ENCODE data around the gene PRB4. TPM values are rescaled to one million over a fixed set of nuclear protein-coding genes. Genes with fewer than 3 reads are reported as not detected.
"Not testable (repeated sequence)": the region's sequence is repeated elsewhere in the genome, so short reads cannot be mapped to it uniquely, and the experiment has no call there.

PRB4 gene
- not detected for polyA plus RNA-seq (ENCODE audit: insufficient read length in 4 of 4)

- no peak for DNase-seq (ENCODE audit: low read depth in 4 of 4, low spot score in 3 of 4)
Observed at GRCh38 chr12:11310336-11310735, at the start of gene PRB4. TSS of gene PRB4 (minus strand) at chr12:11310436. CDS start at chr12:11310398, 38 bp downstream.

- not testable (repeated sequence) for DNase-seq (ENCODE audit: low read depth in 4 of 4, low spot score in 3 of 4)
Observed at GRCh38 chr12:11351736-11352135, 41.5 kb upstream of the PRB4 start.

- no peak for DNase-seq (ENCODE audit: low read depth in 4 of 4, low spot score in 3 of 4)
Observed at GRCh38 chr12:11348439-11348838, 38.2 kb upstream of the PRB4 start.

GRCh38 chr12:11347810-11348209, 37.6 kb upstream of the PRB4 start:
- DNase-seq (ENCODE audit: low read depth in 4 of 4, low spot score in 3 of 4): no peak

- no peak for DNase-seq (ENCODE audit: low read depth in 4 of 4, low spot score in 3 of 4)
Observed at GRCh38 chr12:11344500-11344899, 34.3 kb upstream of the PRB4 start.

GRCh38 chr12:11324426-11324825, 14.2 kb upstream of the PRB4 start:
- DNase-seq (ENCODE audit: low read depth in 4 of 4, low spot score in 3 of 4): no peak

GRCh38 chr12:11321980-11322379, 11.7 kb upstream of the PRB4 start:
- no peak for DNase-seq (ENCODE audit: low read depth in 4 of 4, low spot score in 3 of 4)

- DNase-seq (ENCODE audit: low read depth in 4 of 4, low spot score in 3 of 4): no peak
Observed at GRCh38 chr12:11307143-11307542, 3.1 kb downstream of the PRB4 start.

- no peak for DNase-seq (ENCODE audit: low read depth in 4 of 4, low spot score in 3 of 4)
Observed at GRCh38 chr12:11273449-11273848, 36.8 kb downstream of the PRB4 start.

- DNase-seq (ENCODE audit: low read depth in 4 of 4, low spot score in 3 of 4): no peak
Observed at GRCh38 chr12:11269607-11270006, 40.6 kb downstream of the PRB4 start, which contains the start of gene PRB3. TSS of gene PRB3 (minus strand) at chr12:11269707. CDS start at chr12:11269669, 38 bp downstream.

- DNase-seq (ENCODE audit: low read depth in 4 of 4, low spot score in 3 of 4): no peak
Observed at GRCh38 chr12:11264501-11264900, 45.7 kb downstream of the PRB4 start.

Other genes starting within 250 kb of the PRB4 start
- gene TAS2R46, start 248.1 kb downstream of the PRB4 start, polyA plus RNA-seq (ENCODE audit: insufficient read length in 4 of 4): under 1 TPM in 1 of 4 donors, not detected in 3; 0.27 TPM
- under 1 TPM in 3 of 4 donors, not detected in 1; 0.24 to 0.64 (median 0.60) TPM for gene TAS2R43, start 218.1 kb downstream of the PRB4 start, polyA plus RNA-seq (ENCODE audit: insufficient read length in 4 of 4)
- under 1 TPM; 0.10 to 0.29 (median 0.15) TPM for gene TAS2R30, start 175.8 kb downstream of the PRB4 start, polyA plus RNA-seq (ENCODE audit: insufficient read length in 4 of 4)
- 10 to 100 TPM; 10.2 to 20.6 (median 17.2) TPM for gene SMIM10L1, start 139.2 kb downstream of the PRB4 start, polyA plus RNA-seq (ENCODE audit: insufficient read length in 4 of 4)
- not detected for gene TAS2R42, start 123.5 kb downstream of the PRB4 start, polyA plus RNA-seq (ENCODE audit: insufficient read length in 4 of 4)
- gene PRB3, start 40.7 kb downstream of the PRB4 start, polyA plus RNA-seq (ENCODE audit: insufficient read length in 4 of 4): not detected
- not detected for gene PRB2, start 85.1 kb upstream of the PRB4 start, polyA plus RNA-seq (ENCODE audit: insufficient read length in 4 of 4)